ENCODE measurements around the gene UNC5C.

- no peak for TF ChIP-seq CTCF (optimal IDR thresholded peaks at IDR 0.05 in 1 of 3, IDR thresholded peaks at IDR 0.05 in 1 of 3, conservative IDR thresholded peaks at IDR 0.05 in 1 of 3; ENCODE audit: extremely low read depth in 1 of 3, insufficient read depth in 2 of 3, low read length in 3 of 3)
- TF ChIP-seq EZH2 (IDR thresholded peaks at IDR 0.05; ENCODE audit: low read length): no peak
These were observed 332.1 kb downstream of the UNC5C start for GRCh38 chr4:95216636-95217035.

Measured in keratinocyte (primary cell).